ENCODE results near the gene IDI1. TPM values are rescaled to one million over a fixed set of nuclear protein-coding genes. Genes with fewer than 3 reads are reported as not detected.
"Not testable (repeated sequence)": the region's sequence is repeated elsewhere in the genome, so short reads cannot be mapped to it uniquely, and the experiment has no call there.

Gene IDI1
- polyA plus RNA-seq, 3 donors: 15.9 to 54.2 (median 49.9) TPM

DNA sequence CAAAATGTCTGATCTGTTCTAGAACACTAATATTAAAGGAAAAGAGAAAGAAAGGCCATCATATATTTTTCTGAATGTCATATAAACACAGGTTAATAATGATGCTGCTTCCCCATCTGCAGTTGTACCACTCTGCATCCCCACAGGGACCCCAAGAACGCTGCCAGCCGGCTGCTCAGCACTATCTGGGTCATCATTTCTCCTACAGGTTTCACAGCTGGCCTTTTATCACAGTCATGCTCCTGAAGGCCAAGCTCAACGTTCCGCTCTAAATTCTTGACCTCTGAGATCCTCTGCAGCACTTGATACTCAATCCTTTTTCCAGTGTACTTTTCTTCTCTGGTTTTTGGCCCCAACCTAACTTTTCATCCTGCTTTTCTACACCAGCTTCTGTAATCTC is 4.8 kb downstream of the IDI1 start:
- peak overlapping the region; percentile 90 for H3K27ac ChIP-seq (ENCODE audit: low read depth, low read length)

DNA sequence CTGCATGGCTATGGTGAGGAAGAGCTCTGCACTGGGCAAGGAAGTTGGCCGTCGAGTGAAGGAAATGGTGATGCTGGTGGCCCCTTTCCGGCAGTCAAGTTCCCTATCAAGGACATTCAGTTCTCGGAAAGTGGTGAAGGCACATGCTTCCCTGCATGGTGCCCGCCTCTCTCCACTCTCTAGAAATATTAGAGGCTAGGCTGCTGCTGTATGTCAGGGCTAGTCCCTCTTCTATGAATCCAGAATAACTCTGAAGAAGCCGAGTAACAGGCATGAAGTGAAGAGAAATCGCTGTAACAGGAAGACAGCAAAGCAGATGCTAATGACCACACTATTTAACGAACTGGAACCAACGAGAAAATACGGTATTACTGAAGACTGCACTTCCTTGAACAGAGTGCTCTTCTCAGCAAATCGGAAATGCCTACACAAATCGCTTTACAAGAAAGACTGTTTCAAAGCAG is 5.4 kb downstream of the IDI1 start:
- WGBS, 3 donors: 37 to 76% (median 48%) methylated on average over 12 of the region's 12 CpGs

More for the DNA sequence above, 4.8 kb downstream of the IDI1 start:
- WGBS, 3 donors: 42 to 68% (median 62%) methylated on average over 4 of the region's 4 CpGs

DNA sequence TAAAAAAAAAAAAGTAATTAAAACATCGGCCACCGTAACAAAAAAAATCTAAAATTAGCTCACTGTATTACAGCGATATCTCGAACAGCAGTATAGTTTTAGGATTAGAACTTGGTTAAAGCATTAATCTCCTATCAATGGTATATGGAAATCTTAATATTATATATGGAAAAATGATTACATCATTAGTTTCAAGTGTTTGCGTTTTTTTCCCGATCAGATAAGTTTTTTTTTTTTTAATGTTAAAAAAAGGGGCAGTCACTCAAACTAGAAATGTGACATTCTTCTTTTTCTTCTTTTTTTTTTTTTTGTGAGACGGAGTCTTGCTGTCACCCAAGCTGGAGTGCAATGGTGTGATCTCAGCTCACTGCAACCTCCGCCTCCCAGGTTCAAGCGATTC is 7.4 kb downstream of the IDI1 start:
- no peak overlapping the region for H3K27ac ChIP-seq (ENCODE audit: low read depth, low read length)
- WGBS, 3 donors: 93 to 96% (median 96%) methylated on average over 9 of the region's 9 CpGs

More for the DNA sequence above, 5.4 kb downstream of the IDI1 start:
- peak overlapping the region; percentile 90 for H3K27ac ChIP-seq (ENCODE audit: low read depth, low read length)

DNA sequence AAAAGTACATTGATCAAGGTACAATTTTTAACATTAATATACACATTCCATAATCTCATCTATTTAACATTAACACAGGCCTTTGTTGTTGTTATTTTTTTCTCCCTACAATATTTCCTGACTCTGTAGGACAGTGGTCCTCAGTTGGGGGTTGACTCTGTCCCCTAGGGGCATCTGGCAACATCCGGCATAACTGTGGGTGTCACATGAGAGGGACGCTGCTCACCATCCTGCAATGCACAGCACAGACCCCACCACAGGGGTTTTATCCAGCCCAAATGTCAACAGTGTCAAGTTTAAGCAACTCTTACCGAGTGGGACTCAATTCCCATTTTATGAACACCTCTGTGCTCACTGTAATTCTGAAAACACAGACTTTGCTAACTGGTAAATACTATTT is 8.8 kb downstream of the IDI1 start:
- WGBS, 3 donors: 82 to 89% (median 84%) methylated on average over 3 of the region's 3 CpGs
- H3K27ac ChIP-seq (ENCODE audit: low read depth, low read length): no peak overlapping the region

DNA sequence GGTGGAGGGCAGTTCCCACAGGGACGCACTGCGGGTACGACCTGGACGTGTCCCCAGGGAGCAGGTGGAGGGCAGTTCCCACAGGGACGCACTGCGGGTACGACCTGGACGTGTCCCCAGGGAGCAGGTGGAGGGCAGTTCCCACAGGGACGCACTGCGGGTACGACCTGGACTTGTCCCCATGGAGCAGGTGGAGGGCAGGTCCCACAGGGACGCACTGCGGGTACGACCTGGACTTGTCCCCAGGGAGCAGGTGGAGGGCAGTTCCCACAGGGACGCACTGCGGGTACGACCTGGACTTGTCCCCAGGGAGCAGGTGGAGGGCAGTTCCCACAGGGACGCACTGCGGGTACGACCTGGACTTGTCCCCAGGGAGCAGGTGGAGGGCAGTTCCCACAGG is 10.2 kb downstream of the IDI1 start:
- WGBS, 3 donors: 90 to 93% (median 90%) methylated on average over 3 to 14 of the region's 20 CpGs
- H3K27ac ChIP-seq (ENCODE audit: low read depth, low read length): not testable (repeated sequence)

DNA sequence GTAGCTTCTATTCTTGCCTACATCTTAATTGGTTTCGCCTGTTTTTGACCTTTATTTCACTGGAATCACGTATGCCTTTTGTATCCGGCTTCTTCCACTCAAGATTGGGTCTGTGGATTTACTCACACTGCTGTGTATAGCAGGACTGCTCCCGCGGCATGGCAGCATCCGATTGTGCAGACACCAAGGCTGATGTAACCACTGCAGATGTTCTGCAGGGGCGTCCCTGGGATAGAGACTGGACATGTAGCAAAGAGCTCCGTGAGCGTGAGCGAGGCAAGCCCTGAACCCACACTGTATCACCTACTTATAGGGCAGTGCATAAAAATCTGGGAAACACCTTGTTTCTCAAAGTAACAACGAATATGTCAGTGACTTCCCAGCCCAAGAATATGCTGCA is 11.8 kb downstream of the IDI1 start:
- 88 to 93% (median 90%) methylated on average over 11 of the region's 11 CpGs for WGBS, 3 donors
- H3K27ac ChIP-seq (ENCODE audit: low read depth, low read length): no peak overlapping the region

DNA sequence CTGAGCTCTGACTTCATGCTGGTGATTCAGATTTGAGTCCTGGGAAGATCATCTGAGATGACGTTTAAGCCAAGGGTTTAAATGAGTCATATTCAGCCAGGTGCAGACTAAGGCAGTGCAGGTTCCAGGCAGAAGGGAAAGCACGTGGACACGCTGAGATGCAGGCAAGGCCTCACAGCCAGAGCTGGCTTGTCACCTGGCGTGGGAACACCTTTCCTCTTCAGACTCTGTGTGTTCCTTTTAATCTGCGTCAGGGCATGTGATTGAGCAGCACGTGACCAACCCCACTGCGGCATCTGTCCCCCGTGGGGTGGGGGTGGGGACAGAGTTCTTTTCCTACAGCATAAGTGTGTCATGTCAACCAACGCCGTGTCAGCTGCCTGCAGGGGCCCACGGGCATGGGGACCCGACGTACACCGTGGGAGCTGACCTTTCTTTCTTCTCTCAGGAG is 12.6 kb downstream of the IDI1 start:
- WGBS, 3 donors: 69 to 81% (median 77%) methylated on average over 14 of the region's 14 CpGs
- H3K27ac ChIP-seq (ENCODE audit: low read depth, low read length): no peak overlapping the region

DNA sequence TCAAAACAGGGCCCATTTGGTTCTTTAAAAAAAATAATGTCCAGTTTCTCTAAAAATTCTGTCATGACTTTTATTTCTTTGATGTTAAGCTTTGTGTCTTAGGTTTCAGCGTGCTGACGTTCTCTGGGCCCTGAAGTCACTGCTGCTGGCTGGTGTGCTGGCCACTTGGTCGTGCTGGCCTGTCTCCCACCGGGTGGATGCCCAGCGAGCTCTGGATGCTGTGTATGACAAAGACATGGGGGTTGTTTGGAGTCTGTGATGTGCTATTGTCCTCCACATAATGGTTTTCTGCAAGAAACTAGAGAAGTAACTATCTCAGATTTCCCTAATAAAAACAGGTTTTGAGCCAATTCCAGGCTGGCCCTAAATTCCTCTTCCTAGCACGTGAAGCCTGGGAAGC is 13.7 kb downstream of the IDI1 start:
- WGBS, 3 donors: 78 to 82% (median 81%) methylated on average over 6 of the region's 6 CpGs
- no peak overlapping the region for H3K27ac ChIP-seq (ENCODE audit: low read depth, low read length)

DNA sequence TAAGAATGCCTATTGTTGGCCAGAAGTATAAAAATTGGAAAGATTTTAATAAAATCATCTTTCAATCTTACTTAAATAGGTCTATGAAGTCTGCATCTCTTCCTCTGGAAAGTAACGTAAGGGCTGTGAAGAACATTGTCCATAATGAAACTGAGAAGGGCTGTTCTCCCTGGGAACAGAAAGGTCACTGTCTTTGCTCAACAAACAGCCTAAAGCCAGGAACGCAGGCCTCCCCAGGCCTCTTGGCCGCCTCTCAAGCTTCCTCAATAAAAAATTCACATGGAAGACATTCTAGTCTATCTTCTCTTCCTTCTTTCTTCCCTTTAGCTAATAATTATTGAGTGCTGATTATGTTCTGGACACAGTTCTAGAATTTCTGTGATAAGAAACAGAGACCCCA is 14.2 kb downstream of the IDI1 start:
- no peak overlapping the region for H3K27ac ChIP-seq (ENCODE audit: low read depth, low read length)

DNA sequence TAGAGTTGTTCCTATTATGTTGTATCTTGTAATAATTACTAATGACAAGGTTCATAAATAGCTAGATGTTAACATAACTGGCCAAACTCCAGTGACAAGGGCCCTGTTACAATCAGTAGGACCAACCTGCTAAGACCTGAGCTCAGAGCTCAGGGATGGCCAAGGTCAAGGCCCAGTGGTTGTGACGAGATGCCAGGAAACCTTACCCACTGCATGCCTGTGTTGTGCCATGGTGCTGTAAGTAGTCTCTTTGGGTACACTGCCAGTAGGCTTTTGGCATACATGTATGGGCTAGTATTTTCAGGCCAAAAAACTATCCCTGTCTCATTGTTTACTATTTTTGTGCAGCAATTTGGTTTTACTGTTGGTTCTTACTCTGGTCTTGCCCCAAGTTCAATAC is 15.3 kb downstream of the IDI1 start:
- whole genome bisulfite sequencing, 3 donors: 75 to 84% (median 80%) methylated on average over 1 of the region's 1 CpG
- H3K27ac ChIP-seq (ENCODE audit: low read depth, low read length): no peak overlapping the region

More for the DNA sequence above, 14.2 kb downstream of the IDI1 start:
- WGBS, 3 donors: 77 to 89% (median 86%) methylated on average over 3 of the region's 3 CpGs

DNA sequence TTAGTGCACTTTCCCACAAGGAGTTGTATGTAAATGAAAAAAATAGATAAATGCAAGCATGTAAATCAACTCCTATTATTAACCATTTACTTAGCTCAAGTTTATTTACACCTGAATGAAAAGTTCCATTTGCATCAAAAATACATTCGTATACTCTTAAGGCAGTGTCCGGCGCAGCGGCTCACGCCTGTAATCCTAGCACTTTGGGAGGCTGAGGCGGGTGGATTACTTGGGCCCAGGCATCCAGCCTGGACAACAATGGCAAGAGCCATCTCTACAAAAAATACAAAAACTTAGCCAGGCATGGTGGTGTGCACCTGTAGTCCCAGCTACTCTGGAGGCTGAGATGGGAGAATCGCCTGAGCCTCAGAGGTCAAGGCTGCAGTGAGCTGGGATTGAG is 19.1 kb downstream of the IDI1 start:
- H3K27ac ChIP-seq (ENCODE audit: low read depth, low read length): no peak overlapping the region
- 94 to 97% (median 96%) methylated on average over 7 of the region's 7 CpGs for WGBS, 3 donors

DNA sequence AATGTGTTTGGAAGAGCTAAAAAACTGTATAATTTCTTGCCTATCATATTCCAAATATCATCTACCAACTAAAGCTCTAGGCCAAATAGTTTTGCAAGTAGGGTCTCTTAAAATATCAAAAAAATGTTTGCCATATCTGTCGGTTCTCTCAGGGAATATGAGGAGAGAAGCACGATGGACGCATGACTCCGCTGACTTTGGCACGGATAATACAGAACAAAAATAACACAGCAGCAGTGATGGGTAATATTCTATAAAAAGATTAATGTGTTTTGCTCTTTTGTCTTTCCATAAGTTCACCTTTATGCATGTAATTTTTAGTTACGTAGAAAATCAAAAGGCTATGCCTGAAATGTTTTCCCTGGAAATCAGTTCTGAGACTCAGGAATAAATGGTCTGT is 22.3 kb downstream of the IDI1 start:
- H3K27ac ChIP-seq (ENCODE audit: low read depth, low read length): no peak overlapping the region
- WGBS, 3 donors: 92 to 93% (median 93%) methylated on average over 6 of the region's 6 CpGs

DNA sequence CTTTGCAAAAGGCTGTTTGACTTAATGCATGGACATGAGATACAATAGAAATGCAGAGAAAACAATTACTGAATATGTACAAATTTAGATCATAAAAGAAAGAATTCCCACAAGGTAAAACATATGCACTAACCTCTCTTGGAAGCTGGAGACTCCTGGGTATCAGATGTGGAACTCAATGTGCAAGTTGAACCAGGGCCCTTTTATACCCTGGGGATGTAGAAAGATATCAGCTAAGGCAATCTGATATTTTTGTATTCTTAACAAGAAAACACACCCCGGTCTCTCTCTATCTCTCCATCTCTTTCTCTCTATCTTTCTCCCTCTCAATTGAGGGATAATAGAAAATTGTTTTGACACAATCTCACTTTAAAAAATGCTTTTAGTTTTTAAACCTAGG is 23.2 kb downstream of the IDI1 start, which contains the start of gene IDI2:
Gene IDI2 (minus strand): TSS at position 177 of the 400 bp plus-strand sequence. CDS start 1,136 bp downstream, outside the sequence.
- no peak within 1 kb of the TSS for H3K27ac ChIP-seq (ENCODE audit: low read depth, low read length)
- WGBS, 3 donors: 68 to 83% (median 83%) methylated on average over 1 of the region's 1 CpG

DNA sequence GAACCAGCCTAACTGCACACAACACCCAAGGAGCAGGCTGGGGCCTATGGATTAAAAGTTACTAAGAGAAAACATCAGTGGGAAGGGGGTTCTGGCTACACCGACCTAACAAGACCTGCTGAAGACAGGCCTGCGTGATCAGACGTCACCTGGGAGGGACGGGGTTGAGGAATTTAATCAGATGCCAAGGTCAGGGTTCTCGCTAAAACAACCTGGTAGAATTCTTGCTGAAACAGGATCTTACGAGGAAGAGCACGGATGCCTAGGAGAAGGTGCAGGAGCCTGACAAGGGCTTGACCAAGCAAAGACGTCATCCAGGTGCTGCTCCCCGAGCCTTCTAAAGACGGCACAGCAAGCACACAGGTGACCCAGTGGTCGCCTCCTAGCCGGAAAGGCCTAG is 24.8 kb downstream of the IDI1 start:
- WGBS, 3 donors: 87 to 93% (median 91%) methylated on average over 12 of the region's 12 CpGs
- no peak overlapping the region for H3K27ac ChIP-seq (ENCODE audit: low read depth, low read length)

DNA sequence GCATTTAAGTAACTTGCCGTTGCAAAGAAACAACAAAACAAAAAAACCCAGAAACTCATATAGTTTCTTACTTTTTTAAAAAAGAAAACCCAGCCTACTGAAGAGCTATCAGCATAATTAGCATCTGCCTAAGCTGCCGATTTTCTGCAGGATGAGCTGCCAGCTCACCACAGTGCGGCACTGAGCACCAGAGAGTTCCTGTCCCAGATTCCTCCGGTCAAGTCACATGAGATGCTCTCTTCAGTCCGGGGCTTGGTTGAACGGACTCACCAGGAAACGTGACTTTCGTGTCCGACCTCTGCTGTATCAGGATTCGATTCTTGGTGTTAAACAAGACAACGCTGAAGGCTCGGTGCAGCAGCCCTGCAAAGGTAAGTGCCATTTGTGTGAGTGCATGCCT is 26.5 kb downstream of the IDI1 start:
- 70 to 89% (median 85%) methylated on average over 12 of the region's 12 CpGs for WGBS, 3 donors
- no peak overlapping the region for H3K27ac ChIP-seq (ENCODE audit: low read depth, low read length)

DNA sequence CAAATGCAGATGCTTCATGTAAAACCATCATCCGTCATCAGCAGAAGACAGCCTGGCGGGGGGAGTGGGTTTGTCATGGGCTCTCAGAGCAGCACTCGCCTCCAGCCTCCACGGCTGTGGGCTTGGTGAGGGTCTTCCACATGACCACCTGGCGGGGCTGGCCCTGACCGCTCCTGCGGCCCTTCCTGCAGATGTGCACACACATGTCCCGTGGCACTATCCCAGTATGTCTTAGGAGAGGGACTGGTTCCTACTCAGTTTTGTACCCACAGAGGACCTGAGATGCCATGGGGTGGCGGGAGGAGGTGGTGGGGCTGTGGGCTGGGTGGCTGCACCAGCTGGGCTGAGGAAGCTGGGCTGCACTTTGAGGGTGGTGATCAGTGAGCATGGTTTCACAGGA is 28.0 kb downstream of the IDI1 start:
- WGBS, 3 donors: 92 to 94% (median 92%) methylated on average over 9 of the region's 9 CpGs
- H3K27ac ChIP-seq (ENCODE audit: low read depth, low read length): no peak overlapping the region

DNA sequence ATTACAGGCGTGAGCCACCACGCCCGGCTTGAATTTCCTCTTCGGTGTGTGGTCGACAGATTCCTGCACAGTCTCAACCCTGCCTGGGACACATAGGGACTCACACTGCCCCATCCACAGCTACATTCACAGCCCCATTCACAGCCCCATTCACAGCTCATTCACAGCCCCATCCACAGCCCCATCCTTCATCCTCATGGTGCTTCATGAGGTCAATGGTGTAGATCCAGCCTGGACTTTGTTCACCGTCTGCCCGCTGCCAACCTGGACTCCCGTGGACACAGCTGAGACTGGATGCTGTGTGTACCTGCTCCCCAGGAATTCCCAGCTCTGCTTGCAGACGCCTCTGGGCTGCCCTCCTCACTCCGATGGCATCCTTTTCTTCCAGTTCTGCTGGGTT is 28.5 kb downstream of the IDI1 start:
- WGBS, 3 donors: 91 to 93% (median 92%) methylated on average over 10 of the region's 10 CpGs
- H3K27ac ChIP-seq (ENCODE audit: low read depth, low read length): no peak overlapping the region

DNA sequence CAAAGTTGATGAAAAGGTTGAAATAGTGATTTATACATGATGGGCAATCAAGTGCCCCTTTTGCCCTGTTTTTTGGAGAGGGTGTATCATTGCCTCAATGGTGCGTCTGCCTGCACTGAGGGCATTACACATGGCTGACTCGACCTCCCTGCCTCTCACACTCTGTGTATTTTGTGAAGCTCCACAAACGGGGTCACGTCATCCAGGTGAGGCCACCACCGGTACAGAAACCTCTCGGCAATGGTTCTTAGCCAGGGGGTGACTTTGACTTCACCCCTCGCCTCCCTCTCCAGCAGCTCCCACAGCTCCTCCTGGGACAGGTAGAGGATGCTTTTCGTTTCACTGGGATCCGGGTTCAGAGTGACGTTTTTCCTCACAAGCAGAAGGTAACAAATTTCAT is 29.6 kb downstream of the IDI1 start:
- 88 to 94% (median 92%) methylated on average over 10 of the region's 10 CpGs for WGBS, 3 donors

DNA sequence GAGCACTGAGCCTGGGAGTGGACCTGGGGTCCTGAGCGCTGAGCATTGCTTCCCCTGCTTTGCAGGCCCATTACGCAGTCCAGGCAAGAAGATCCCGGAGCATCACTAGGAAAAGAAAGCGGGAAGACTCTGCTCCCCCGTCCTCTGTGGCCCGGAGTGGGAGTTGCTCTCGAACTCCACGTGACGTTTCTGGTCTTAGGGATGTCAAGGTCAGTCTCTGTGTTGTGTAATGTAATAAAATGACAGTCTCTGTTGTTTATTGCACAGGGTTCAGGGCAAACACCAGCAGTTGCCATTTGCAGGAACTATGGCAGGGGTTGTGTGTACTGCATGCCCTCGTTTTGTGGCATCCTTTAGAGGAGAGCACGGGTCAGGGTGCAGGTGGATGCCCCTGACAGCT is 33.2 kb downstream of the IDI1 start:
- WGBS, 3 donors: 92 to 95% (median 93%) methylated on average over 11 of the region's 11 CpGs
- no peak overlapping the region for H3K27ac ChIP-seq (ENCODE audit: low read depth, low read length)

More for the DNA sequence above, 29.6 kb downstream of the IDI1 start:
- no peak overlapping the region for H3K27ac ChIP-seq (ENCODE audit: low read depth, low read length)

DNA sequence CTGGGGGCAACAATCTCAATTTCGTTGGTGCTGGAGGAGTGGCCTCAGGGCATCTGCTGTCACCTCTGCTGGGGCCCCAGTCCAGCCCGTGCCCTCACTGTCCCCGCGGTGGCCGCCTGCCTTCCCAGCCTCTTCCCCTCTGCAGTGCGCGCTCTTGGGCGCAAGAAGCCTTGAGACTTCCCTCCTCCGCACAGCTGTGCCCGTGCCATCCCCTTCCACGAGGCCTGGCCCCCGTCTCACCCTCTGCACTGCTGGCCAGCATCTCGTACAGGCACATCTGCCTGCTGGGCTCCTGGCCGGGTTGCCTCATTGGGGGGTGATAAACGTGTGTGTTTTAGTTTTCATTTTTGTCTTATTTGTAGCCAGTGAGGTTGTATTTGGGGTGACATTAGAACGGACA is 37.2 kb downstream of the IDI1 start:
- WGBS, 3 donors: 94 to 97% (median 96%) methylated on average over 16 of the region's 16 CpGs
- no peak overlapping the region for H3K27ac ChIP-seq (ENCODE audit: low read depth, low read length)

DNA sequence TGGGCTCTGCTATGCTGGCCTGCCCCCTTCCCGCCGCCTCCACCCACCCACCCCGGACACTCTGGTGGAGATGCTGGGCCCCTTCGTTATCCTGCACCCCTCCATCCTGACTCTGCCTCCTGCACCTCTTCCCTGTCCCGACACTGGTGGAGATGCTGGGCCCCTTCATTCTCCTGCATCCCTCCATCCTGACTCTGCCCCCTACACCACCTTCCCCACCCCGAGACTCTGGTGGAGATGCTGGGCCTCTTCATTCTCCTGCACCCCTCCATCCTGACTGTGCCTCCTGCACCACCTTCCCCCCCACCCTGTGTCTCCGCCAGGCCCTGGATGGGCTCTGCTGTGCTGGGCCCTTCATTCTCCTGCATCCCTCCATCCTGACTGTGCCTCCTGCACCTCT is 38.2 kb downstream of the IDI1 start:
- WGBS, 3 donors: 87 to 98% (median 91%) methylated on average over 6 to 7 of the region's 7 CpGs
- no peak overlapping the region for H3K27ac ChIP-seq (ENCODE audit: low read depth, low read length)

Measured in adipose tissue (tissue), 3 donors.